Stomach smooth muscle (tissue), 2 donors: ENCODE data around the gene KIAA0319L.
"Not testable (repeated sequence)": the region's sequence is repeated elsewhere in the genome, so short reads cannot be mapped to it uniquely, and the experiment has no call there.

Source experiments
- H3K27ac ChIP-seq: one replicate; pipeline ENCODE4 v1.7.0; 2013; ENCODE audit warnings: mild to moderate bottlenecking, low read length, inconsistent platforms
- H3K27me3 ChIP-seq, 2 donors: one replicate each; pipeline ENCODE4 v1.7.0; 2013; ENCODE audit warnings: low read length in 2 of 2; ENCODE audit not compliant: insufficient read depth in 2 of 2, control insufficient read depth in 1 of 2
- H3K36me3 ChIP-seq, 2 donors: one replicate each; pipeline ENCODE4 v1.7.0; 2013; ENCODE audit warnings: low read length in 2 of 2; ENCODE audit not compliant: control insufficient read depth in 2 of 2, insufficient read depth in 2 of 2
- H3K4me1 ChIP-seq: one replicate; pipeline ENCODE4 v1.7.0; 2013; ENCODE audit warnings: low read length; ENCODE audit not compliant: control insufficient read depth, insufficient read depth
- H3K4me3 ChIP-seq, 2 donors: one replicate each; pipeline ENCODE4 v1.7.0; 2013; ENCODE audit warnings: low read length in 2 of 2
- H3K9ac ChIP-seq, 2 donors: one replicate each; pipeline ENCODE4 v1.7.0; 2013; ENCODE audit warnings: low read length in 2 of 2, mild to moderate bottlenecking in 1 of 2
- H3K9me3 ChIP-seq, 2 donors: one replicate each; pipeline ENCODE4 v1.7.0; 2013; ENCODE audit warnings: low read length in 2 of 2; ENCODE audit not compliant: control insufficient read depth in 2 of 2
- donor health status: healthy.
- donor health status: Pancreatic carcinoma.

KIAA0319L gene

DNA sequence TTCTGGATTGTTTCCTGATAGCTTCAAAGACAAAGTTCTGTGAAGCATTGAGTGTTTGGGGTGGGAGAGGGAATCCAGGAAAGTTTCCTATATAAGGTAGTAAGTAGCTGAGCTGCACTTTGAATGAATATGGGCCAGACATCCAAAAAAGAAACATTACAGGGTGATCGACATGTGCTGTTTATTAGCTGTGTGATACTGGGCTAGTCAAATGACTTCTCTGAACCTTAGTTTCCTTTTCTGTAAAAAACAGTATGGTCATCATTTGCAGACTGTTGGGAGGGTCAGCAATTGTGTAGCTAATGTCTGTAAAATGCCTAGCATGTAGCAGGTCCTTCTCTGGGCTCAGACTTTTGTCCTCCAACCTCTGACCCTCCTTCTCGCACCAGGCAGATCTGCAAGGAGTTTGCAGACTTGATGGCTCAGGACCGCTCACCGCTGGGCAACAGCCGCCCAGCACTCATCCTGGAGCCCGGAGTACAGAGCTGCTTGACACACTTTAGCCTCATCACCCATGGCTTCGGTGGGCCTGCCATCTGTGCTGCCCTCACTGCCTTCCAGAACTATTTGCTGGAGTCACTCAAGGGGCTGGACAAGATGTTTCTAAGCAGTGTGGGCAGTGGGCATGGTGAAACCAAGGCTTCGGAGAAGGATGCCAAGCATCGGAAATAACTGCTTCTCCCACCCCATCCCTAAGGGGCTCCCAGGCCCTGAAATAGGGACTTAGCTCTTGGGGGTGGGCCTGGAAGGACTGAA, 37.0 kb upstream of the KIAA0319L start:
- Histone ChIP-seq H3K4me3 (no peak overlapping the region), H3K4me1 (no peaks in the 10 kb centered on the region), H3K27ac (no peak overlapping the region), H3K9me3 (no peaks in the 10 kb centered on the region), H3K36me3 (peaks cover 5% of the 10 kb centered on the region in 2 donors), H3K9ac (no peak overlapping the region), H3K27me3 (no peaks in the 10 kb centered on the region)

DNA sequence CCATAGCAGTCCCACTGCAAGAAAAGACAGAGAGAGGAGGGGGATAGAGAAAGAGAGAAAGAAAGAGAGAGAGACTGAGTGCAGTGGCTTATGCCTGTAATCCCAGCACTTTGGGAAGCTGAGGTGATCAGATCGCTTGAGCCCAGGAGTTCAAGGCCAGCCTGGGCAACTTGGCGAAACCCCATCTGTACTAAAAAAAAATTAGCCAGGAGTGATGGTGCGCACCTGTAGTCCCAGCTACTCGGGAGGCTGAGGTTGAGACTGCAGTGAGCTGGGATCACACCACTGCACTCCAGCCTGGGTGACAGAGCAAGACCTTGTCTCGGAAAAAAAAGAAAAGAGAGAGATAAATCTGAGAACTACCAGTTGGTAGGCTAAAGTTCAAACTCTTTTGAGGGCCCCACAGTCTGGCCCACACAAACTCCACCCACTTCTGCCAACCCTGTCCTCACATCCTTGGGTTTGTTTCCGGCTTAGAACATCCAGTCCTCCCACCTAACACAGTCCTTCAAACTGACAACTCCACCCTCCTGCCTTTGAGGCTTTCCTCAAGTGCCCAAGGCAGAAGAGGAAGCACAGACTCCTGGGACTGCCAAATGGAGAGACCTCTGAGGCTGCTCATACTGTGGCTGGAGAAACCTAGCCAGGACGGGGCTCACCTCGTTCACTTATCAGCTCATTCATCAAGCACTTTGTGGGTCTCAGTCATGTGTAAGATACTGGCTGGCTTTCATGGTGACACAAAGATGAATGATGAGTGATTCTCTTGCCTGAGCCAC, 36.0 kb upstream of the KIAA0319L start:
- no peaks in the 10 kb centered on the region for H3K9me3 ChIP-seq
- H3K36me3 ChIP-seq: peaks cover 0 to 3% of the 10 kb centered on the region in 2 donors
- H3K4me1 ChIP-seq: no peaks in the 10 kb centered on the region
- no peaks in the 10 kb centered on the region for H3K27me3 ChIP-seq
- no peak overlapping the region for H3K27ac ChIP-seq
- H3K4me3 ChIP-seq: no peak overlapping the region
- no peak overlapping the region for H3K9ac ChIP-seq

DNA sequence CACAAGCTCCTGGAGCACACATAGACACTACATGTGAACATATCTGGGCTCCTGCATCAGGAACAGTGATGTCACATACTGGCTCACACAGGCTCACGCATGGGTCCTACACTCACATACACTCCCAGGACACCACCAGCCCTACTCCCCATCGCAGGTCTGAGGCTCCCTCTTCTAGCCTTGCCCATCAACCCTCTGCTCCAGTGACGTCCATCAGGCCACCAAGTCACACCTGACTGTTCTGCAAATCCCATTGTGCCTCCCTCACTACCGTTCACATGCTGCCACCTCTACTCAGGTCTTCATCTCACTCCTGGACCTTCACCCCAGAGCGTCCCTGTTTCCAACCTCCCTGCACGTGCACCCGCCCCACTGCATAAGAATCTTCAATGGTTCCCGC, 34.0 kb upstream of the KIAA0319L start:
- no peak overlapping the region for H3K9ac ChIP-seq
- H3K36me3 ChIP-seq: peaks cover 0 to 3% of the 10 kb centered on the region in 2 donors
- H3K9me3 ChIP-seq: no peaks in the 10 kb centered on the region
- no peak overlapping the region for H3K4me3 ChIP-seq
- no peak overlapping the region for H3K27ac ChIP-seq
- no peaks in the 10 kb centered on the region for H3K27me3 ChIP-seq
- no peaks in the 10 kb centered on the region for H3K4me1 ChIP-seq

DNA sequence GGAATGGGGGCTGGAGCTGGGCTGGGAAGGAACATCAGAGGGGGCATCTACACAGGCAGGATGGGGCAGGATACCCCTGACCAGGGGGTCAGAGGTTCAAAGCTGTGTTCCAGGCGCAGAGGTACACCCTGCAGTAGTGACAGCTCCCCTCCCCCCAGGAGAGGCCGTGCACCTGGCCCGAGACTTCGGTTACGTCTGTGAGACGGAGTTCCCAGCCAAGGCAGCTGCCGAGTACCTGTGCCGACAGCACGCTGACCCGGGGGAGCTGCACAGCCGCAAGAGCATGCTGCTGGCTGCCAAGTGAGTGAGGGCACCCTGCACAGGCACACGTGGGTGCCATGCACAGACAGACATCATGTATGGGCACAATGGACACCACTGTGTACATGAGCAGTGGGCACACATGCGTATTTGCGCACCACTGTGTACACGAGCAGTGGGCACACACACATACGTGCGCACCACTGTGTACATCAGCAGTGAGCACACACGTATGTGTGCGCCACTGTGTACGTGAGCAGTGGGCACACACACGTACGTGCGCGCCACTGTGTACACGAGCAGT, 33.4 kb upstream of the KIAA0319L start:
- Histone ChIP-seq H3K9me3 (no peaks in the 10 kb centered on the region), H3K27me3 (no peaks in the 10 kb centered on the region), H3K4me3 (no peak overlapping the region), H3K9ac (no peak overlapping the region), H3K4me1 (no peaks in the 10 kb centered on the region), H3K36me3 (peaks cover 0 to 3% of the 10 kb centered on the region in 2 donors), H3K27ac (no peak overlapping the region)

DNA sequence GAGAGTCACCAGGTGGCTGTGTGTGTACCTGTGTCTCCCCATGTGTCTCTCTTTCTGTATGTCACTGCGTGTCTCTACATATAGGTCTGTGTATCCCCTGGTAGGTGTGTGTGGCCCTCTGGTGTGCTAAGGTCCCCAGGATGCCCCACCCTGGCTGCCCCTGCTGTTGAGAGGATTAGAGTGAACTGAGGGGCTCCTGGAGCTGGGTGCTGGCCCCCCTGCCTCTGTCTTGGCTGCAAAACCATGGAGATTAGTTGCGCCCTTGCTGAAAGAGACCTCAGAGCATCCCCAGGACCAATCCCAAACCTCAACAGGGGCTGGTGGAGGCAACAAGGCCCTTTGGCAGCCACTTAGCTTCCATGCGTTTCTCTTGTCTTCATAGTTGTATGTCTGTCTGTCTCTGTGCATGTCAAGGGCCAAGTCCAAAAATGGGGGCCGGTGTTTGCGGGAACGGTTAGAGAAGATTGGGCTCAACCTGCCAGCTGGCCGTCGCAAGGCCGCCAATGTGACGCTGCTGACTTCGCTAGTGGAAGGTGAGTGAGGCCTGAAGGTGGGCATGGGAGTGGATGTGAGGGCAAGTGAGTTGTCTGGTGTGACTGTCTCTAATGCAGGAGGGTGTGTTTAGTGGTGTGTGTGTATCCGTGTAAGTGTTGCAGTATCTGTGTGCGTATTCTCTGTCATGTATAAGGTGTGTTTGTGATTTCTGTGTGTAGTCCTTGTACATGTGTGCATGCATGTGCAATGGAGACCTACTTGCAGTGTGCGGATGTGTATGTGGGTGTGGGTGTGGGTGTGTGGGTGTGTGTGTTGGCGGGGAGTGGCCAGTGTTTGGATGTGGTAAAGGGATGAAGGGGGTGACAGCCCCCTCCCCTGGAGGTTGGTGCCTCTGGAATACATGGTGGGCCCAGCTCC, 32.6 kb upstream of the KIAA0319L start:
- no peak overlapping the region for H3K9ac ChIP-seq
- no peaks in the 10 kb centered on the region for H3K27me3 ChIP-seq
- H3K4me3 ChIP-seq: no peak overlapping the region
- no peaks in the 10 kb centered on the region for H3K4me1 ChIP-seq
- H3K9me3 ChIP-seq: no peaks in the 10 kb centered on the region
- peaks cover 0 to 3% of the 10 kb centered on the region in 2 donors for H3K36me3 ChIP-seq
- no peak overlapping the region for H3K27ac ChIP-seq

DNA sequence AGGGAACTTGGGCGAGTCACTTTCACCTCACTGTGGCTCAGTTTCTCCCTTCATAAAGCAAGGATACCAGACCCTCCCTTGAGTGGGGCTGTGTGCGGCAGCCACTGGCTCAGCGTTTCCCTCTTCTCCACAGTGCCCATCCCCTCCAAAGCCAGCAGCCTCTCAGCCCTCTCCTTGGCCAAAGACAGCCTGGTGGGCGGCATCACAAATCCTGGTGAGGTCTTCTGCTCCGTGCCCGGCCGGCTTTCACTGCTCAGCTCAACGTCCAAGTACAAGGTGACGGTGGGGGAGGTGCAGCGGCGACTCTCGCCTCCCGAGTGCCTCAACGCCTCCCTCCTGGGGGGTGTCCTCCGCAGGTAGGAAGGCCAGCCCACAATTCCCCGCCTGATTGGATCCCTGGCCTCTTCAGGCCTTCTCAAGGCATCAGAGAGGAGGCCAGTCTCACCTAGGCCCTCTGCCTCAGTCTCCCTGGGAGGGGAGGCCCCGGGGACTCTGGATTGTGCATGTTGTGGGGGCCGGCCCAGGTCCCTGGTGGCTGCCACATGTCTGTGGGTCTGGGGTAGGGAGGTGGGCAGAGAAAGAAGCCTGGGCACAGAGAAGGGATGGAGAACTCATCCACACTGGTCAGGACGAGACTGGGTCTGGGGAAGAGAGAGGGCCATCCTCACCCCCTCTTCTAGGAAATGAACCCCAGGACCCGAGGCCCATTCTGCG, 31.2 kb upstream of the KIAA0319L start:
- Histone ChIP-seq H3K4me3 (no peak overlapping the region), H3K27ac (no peak overlapping the region), H3K27me3 (no peaks in the 10 kb centered on the region), H3K4me1 (no peaks in the 10 kb centered on the region), H3K36me3 (peaks cover 0 to 2% of the 10 kb centered on the region in 2 donors), H3K9ac (no peak overlapping the region), H3K9me3 (no peaks in the 10 kb centered on the region)

DNA sequence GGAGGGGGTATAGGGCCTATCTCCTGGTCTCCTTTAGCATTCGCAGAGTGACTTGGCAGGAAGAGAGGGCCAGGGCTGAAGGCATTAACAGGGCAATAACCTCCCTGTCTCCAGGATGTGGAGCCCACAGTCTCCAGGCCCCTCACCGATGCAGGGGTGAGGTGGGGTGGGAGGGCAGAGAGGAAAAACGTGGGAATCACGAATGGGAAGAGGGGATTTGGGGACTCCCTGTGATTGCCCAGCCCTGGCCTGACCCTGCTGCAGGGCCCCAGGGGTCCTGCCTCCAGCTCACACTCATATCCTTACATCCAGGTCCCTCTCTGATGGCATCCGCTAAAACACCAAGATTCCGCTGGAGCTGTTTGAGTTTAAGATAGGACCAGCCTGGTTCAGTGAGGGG, 30.5 kb upstream of the KIAA0319L start:
- H3K27ac ChIP-seq: no peak overlapping the region
- H3K36me3 ChIP-seq: peaks cover 0 to 2% of the 10 kb centered on the region in 2 donors
- no peaks in the 10 kb centered on the region for H3K9me3 ChIP-seq
- no peaks in the 10 kb centered on the region for H3K4me1 ChIP-seq
- H3K9ac ChIP-seq: no peak overlapping the region
- H3K4me3 ChIP-seq: no peak overlapping the region
- H3K27me3 ChIP-seq: no peaks in the 10 kb centered on the region

DNA sequence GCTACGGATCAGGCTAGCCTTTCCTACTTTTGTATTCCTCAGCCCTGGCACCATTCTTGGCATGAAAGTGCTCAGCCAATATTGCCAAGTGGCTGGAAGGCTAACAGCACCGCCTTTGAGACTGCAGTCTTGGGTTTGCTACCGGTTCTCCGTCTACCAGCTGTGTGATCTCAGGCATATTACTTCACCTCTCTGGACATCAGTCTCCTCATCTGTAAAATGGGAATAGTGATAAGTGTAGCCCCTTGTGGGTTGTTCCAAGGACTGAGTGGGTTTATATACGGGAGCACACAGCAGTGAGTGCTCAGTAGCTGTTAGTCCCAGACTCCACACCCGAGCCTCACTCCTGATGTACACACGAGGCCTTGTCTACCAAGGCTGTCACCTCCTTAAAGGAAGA, 29.6 kb upstream of the KIAA0319L start:
- peaks cover 0 to 2% of the 10 kb centered on the region in 2 donors for H3K36me3 ChIP-seq
- no peak overlapping the region for H3K4me3 ChIP-seq
- H3K9ac ChIP-seq: no peak overlapping the region
- H3K27me3 ChIP-seq: no peaks in the 10 kb centered on the region
- no peak overlapping the region for H3K27ac ChIP-seq
- no peaks in the 10 kb centered on the region for H3K9me3 ChIP-seq
- H3K4me1 ChIP-seq: no peaks in the 10 kb centered on the region

DNA sequence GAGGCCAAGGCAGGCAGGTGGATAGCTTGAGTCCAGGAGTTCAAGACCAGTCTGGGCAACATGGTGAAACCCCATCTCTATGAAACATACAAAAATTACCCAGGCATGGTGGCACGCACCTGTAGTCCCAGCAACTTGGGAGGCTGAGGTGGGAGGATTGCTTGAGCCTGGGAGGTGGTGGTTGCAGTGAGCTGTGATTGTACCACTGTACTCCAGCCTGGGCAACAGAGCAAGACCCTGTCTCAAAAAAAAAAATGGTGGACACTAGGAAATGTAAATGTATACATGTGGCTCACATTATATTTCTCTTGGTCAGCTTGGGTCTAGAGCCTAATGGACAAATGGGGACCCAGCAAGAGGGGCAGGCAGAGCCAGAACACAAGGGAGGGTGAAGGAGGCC, 28.6 kb upstream of the KIAA0319L start:
- not testable (repeated sequence) for H3K4me3 ChIP-seq, H3K4me1 ChIP-seq, H3K9ac ChIP-seq, H3K27me3 ChIP-seq, H3K27ac ChIP-seq, H3K36me3 ChIP-seq, H3K9me3 ChIP-seq

DNA sequence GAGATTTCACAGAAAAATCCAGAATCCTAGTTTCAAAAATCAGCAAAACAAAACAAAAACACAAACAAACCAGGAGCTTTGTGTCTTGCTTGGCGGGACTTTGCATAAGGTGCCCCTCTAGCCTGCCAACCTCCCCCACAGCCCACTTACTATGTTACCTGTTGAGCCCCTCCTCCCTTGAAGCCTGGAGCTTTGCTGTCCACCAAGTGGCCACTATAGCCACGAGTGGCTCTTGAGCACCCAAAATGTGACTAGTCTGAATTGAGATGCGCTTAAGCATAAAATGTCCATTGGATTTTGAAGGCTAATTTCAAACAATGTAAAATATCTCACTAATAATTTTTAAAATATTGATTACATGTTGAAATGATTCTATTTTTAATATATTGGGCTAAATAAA, 28.1 kb upstream of the KIAA0319L start:
- Histone ChIP-seq H3K27me3 (no peaks in the 10 kb centered on the region), H3K36me3 (peaks cover 0 to 2% of the 10 kb centered on the region in 2 donors), H3K9ac (no peak overlapping the region), H3K9me3 (no peaks in the 10 kb centered on the region), H3K4me1 (no peaks in the 10 kb centered on the region), H3K4me3 (no peak overlapping the region), H3K27ac (no peak overlapping the region)
